Heart left ventricle (tissue), 16 donors: ENCODE data around the gene DTX3. TPM values are rescaled to one million over a fixed set of nuclear protein-coding genes. Genes with fewer than 3 reads are reported as not detected.

Experiments used
- ATAC-seq, 4 donors: fragments of 200-7000 bp; cut with Tn5 transposase; one replicate each; pipeline ENCODE4 v1.9.1; 2020 to 2022; ENCODE audit warnings: moderate library complexity in 4 of 4, mild to moderate bottlenecking in 3 of 4, moderate number of reproducible peaks in 1 of 4
- DNase-seq, 5 donors: peaks; one replicate each; pipeline ENCODE4 v3.0.0-alpha.2; 2020
- H3K27ac ChIP-seq, 12 donors: fragments of 200-600 bp; sonication (generic) in 4 of 12; one replicate each; pipeline versions ENCODE4 v1.5.0 to v1.8.0; 2016 to 2022; ENCODE audit warnings: mild to moderate bottlenecking in 2 of 12
- H3K27me3 ChIP-seq, 9 donors: fragments of 200-600 bp; sonication (generic) in 2 of 9; one replicate each; pipeline versions ENCODE4 v1.5.1 to v1.8.0; 2016 to 2022; ENCODE audit warnings: mild to moderate bottlenecking in 3 of 9
- H3K36me3 ChIP-seq, 9 donors: fragments of 200-600 bp; sonication (generic) in 2 of 9; one replicate each; pipeline versions ENCODE4 v1.5.0 to v1.8.0; 2018 to 2022; ENCODE audit warnings: mild to moderate bottlenecking in 2 of 9
- H3K4me1 ChIP-seq, 12 donors: fragments of 200-600 bp; sonication (generic) in 4 of 12; one replicate each; pipeline versions ENCODE4 v1.5.0 to v1.8.0; 2016 to 2022; ENCODE audit warnings: mild to moderate bottlenecking in 3 of 12
- H3K4me3 ChIP-seq, 12 donors: fragments of 200-600 bp; sonication (generic) in 4 of 12; one replicate each; pipeline versions ENCODE4 v1.5.0 to v1.8.0; 2017 to 2022; ENCODE audit warnings: mild to moderate bottlenecking in 9 of 12, moderate library complexity in 4 of 12
- H3K9me3 ChIP-seq, 12 donors: fragments of 200-600 bp; sonication (generic) in 4 of 12; one replicate each; pipeline versions ENCODE4 v1.5.0 to v1.8.0; 2016 to 2022; ENCODE audit warnings: mild to moderate bottlenecking in 1 of 12
- CTCF ChIP-seq, 12 donors: fragments of 200-600 bp; sonication (generic) in 4 of 12; IDR thresholded peaks; one replicate each; pipeline versions ENCODE4 v1.5.0 to v1.8.0; 2018 to 2022; ENCODE audit warnings: antibody characterized with exemption in 12 of 12, mild to moderate bottlenecking in 5 of 12
- POLR2A ChIP-seq, 2 donors: fragments of 450-650 bp; IDR thresholded peaks; one replicate each; pipeline ENCODE4 v1.6.1; 2017; ENCODE audit warnings: antibody characterized with exemption in 2 of 2, mild to moderate bottlenecking in 2 of 2, moderate library complexity in 2 of 2
- WGBS, 4 donors: extraction: QIAGEN DNeasy Blood & Tissue Kit in 2 of 4; methylation state at CpG; one replicate each; pipeline versions ENCODE4 v1.1.5 to v1.1.7; 2013 to 2018; 5-methylcytosine and 5-hydroxymethylcytosine counted together
- intact Hi-C, 10 donors: fragments of 100-400 bp; cut with DNase I; formaldehyde crosslinking; loops; one replicate each; pipeline versions ENCODE4 v1.11.1 to v1.14.2; 2022
- polyA plus RNA-seq, 2 donors: library from polyadenylated mRNA; stranded (reverse); fragments of 200-250 nt; gene quantifications; one replicate each; pipeline ENCODE4 v1.2.3, GENCODE V29; 2013
- total RNA-seq, 9 donors: library from RNA; depleted of rRNA in 2 of 9; stranded (reverse); fragments of >200 nt in 2 of 9; fragmentation: NEBNext Ultra II Directional in 3 of 9; extraction: Animal tissue kit (Norgen Biotek cat#: 25700) in 3 of 9; gene quantifications; one replicate each; pipeline versions ENCODE4 v1.1.0 to v1.2.4, GENCODE V29; 2016 to 2023
- donor health status: ischemic (EF 13 %, LVEDD 7.1; RV severe dilation, severe dysfunction).
- donor health status: healthy with polysubstance abuse.
- donor health status: DM: no; HTN: yes; CAD: no.
- donor health status: DM: no; HTN: no; CAD: no.
- donor health status: ischemic (EF 25% LVEDD 6.9; RV normal size, moderate dysfunction).
- donor health status: ischemic (EF 25% LVEDD 5.7; RV mildly dilated, moderate dysfunction).
- donor health status: healthy.
- donor health status: DM: yes; HTN: yes; CAD: no.
- donor health status: ischemic (EF 35%, LVEDD 5.7; RV mildly dilated, moderate dysfunction).
- donor health status: nonischemic (EF 11% LVEDD 7.7; RV severe dilation, severe dysfunction).
- donor health status: DM: yes; HTN: yes; CAD: no.
- donor health status: PGD.
- donor health status: ischemic (EF 29% LVEDD 5.4; RV normal size, mild dysfunction).
- donor health status: nonischemic (EF 23%, LVEDD 6.1; RV moderate dilation, normal function).

DTX3 gene
- total and polyA plus RNA-seq, 11 donors = 15.6 to 30.7 (median 22.4) TPM

GRCh38 chr12:57590479-57590863 lies 14.2 kb upstream of the DTX3 start:
- peaks cover 0 to 17% (median 12%) of the 10 kb centered on the region in 9 donors for H3K36me3 ChIP-seq
- intact Hi-C loops = no loop called here
- TF ChIP-seq POLR2A (IDR thresholded peaks at IDR 0.05) (no peak), CTCF (IDR thresholded peaks at IDR 0.05) (no peak)
- WGBS, 4 donors = 21 to 25% (median 23%) methylated on average over 2 of the region's 2 CpGs
- DNase-seq (no peak), ATAC-seq (no peak)
- no peaks in the 10 kb centered on the region for H3K9me3 ChIP-seq
- H3K4me3 ChIP-seq = peak overlapping the region; percentile 42 to 99 (median 86)
- peak overlapping the region in 10 of 12 donors; percentile 44 to 89 (median 78) for H3K27ac ChIP-seq
- H3K4me1 ChIP-seq = peaks cover 0 to 27% (median 14%) of the 10 kb centered on the region in 12 donors
- H3K27me3 ChIP-seq = peaks cover 0 to 24% (median 3%) of the 10 kb centered on the region in 9 donors

- DNase-seq (peak; percentile 84 to 88 (median 86)), ATAC-seq (peak; percentile 94 to 98 (median 98))
- Histone ChIP-seq H3K36me3 (peaks cover 0 to 23% (median 19%) of the 10 kb centered on the region in 9 donors), H3K9me3 (no peaks in the 10 kb centered on the region), H3K27me3 (peaks cover 0 to 21% (median under 1%) of the 10 kb centered on the region in 9 donors), H3K27ac (peak within 1 kb of the TSS in 11 of 12 donors; percentile 44 to 89 (median 77)), H3K4me3 (peak within 1 kb of the TSS; percentile 42 to 99 (median 86)), H3K4me1 (peaks cover 0 to 27% (median 14%) of the 10 kb centered on the region in 12 donors)
- 1 to 3% (median 2%) methylated on average over 20 to 69 of the region's 69 CpGs for WGBS, 4 donors
- intact Hi-C loops = no loop called here
- TF ChIP-seq CTCF (IDR thresholded peaks at IDR 0.05) (no peak), POLR2A (IDR thresholded peaks at IDR 0.05) (peak in 1 of 2 donors; percentile 65)
Measured at GRCh38 chr12:57590864-57591781, 13.5 kb upstream of the DTX3 start, which contains the start of gene PIP4K2C. Gene PIP4K2C (plus strand): TSS chr12:57591192. CDS start chr12:57591290, 98 bp downstream.

- Histone ChIP-seq H3K27ac (peak overlapping the region in 9 of 12 donors; percentile 44 to 89 (median 80)), H3K9me3 (no peaks in the 10 kb centered on the region), H3K4me1 (peaks cover 0 to 27% (median 14%) of the 10 kb centered on the region in 12 donors), H3K27me3 (peaks cover 0 to 16% (median 0%) of the 10 kb centered on the region in 9 donors), H3K4me3 (peak overlapping the region; percentile 42 to 99 (median 86)), H3K36me3 (peaks cover 0 to 31% (median 26%) of the 10 kb centered on the region in 9 donors)
- DNase-seq (no peak), ATAC-seq (no peak)
- no peak for TF ChIP-seq POLR2A (IDR thresholded peaks at IDR 0.05)
- no peak for TF ChIP-seq CTCF (IDR thresholded peaks at IDR 0.05)
- WGBS, 4 donors = 39 to 47% (median 45%) methylated on average over 10 of the region's 10 CpGs
- intact Hi-C loops = no loop called here
Measured at GRCh38 chr12:57591782-57592325, 12.8 kb upstream of the DTX3 start.
